ENCODE measurements around the gene NOP14.

DNA sequence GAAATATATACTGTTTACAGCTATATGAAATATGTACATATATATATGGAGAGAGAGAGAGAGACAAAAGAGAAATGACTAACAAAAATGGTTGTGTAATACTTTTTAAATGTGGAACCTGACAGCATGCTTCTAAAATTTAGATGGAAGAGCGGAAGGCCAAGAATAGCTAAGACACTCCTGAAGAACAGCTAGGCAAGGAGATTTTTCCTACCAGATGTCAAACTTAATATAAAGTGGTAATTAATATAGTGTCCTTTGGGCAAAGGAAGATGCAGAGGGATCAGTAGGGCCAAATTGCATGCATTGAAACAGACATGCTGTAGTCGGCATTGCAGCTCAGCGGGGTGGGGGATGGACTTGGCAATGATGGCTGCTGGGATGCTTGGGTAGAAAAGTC is 74.3 kb downstream of the NOP14 start:
- TF ChIP-seq, protein P1, sequence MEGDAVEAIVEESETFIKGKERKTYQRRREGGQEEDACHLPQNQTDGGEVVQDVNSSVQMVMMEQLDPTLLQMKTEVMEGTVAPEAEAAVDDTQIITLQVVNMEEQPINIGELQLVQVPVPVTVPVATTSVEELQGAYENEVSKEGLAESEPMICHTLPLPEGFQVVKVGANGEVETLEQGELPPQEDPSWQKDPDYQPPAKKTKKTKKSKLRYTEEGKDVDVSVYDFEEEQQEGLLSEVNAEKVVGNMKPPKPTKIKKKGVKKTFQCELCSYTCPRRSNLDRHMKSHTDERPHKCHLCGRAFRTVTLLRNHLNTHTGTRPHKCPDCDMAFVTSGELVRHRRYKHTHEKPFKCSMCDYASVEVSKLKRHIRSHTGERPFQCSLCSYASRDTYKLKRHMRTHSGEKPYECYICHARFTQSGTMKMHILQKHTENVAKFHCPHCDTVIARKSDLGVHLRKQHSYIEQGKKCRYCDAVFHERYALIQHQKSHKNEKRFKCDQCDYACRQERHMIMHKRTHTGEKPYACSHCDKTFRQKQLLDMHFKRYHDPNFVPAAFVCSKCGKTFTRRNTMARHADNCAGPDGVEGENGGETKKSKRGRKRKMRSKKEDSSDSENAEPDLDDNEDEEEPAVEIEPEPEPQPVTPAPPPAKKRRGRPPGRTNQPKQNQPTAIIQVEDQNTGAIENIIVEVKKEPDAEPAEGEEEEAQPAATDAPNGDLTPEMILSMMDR (IDR thresholded peaks at IDR 0.05; ENCODE audit: low read depth, low read length, poor library complexity, severe bottlenecking) = no peak
- TF ChIP-seq EZH2phosphoT487 (IDR thresholded peaks at IDR 0.05; ENCODE audit: borderline replicate concordance, low read length) = no peak
